ENCODE measurements around the gene TSSC4.
"Not testable (repeated sequence)": the region's sequence is repeated elsewhere in the genome, so short reads cannot be mapped to it uniquely, and the experiment has no call there.

The TSSC4 gene

GRCh38 chr11:2400069-2400761 lies at the start of gene TSSC4:
TSS of gene TSSC4 (plus strand) at chr11:2400750. CDS start at chr11:2402634, 1,884 bp downstream.
- no peak for TF ChIP-seq ZNF274 (IDR thresholded peaks at IDR 0.05; ENCODE audit: low read depth, low read length)
- peak within 1 kb of the TSS; percentile 73 for H3K4me3 ChIP-seq (ENCODE audit: low read length)

GRCh38 chr11:2351701-2352100 lies 48.8 kb upstream of the TSSC4 start:
- H3K4me3 ChIP-seq (ENCODE audit: low read length): no peak overlapping the region
- no peak for TF ChIP-seq ZNF274 (IDR thresholded peaks at IDR 0.05; ENCODE audit: low read depth, low read length)

- no peak overlapping the region for H3K4me3 ChIP-seq (ENCODE audit: low read length)
- TF ChIP-seq ZNF274 (IDR thresholded peaks at IDR 0.05; ENCODE audit: low read depth, low read length): no peak
Observed at GRCh38 chr11:2352420-2352819, 48.1 kb upstream of the TSSC4 start.

- TF ChIP-seq ZNF274 (IDR thresholded peaks at IDR 0.05; ENCODE audit: low read depth, low read length): no peak
- no peak overlapping the region for H3K4me3 ChIP-seq (ENCODE audit: low read length)
Observed at GRCh38 chr11:2355000-2355644, 45.4 kb upstream of the TSSC4 start.

- no peak overlapping the region for H3K4me3 ChIP-seq (ENCODE audit: low read length)
- no peak for TF ChIP-seq ZNF274 (IDR thresholded peaks at IDR 0.05; ENCODE audit: low read depth, low read length)
Observed at GRCh38 chr11:2357246-2357645, 43.3 kb upstream of the TSSC4 start.

GRCh38 chr11:2357651-2358050 lies 42.9 kb upstream of the TSSC4 start:
- not testable (repeated sequence) for H3K4me3 ChIP-seq (ENCODE audit: low read length)

GRCh38 chr11:2358754-2359442 lies 41.7 kb upstream of the TSSC4 start:
- TF ChIP-seq ZNF274 (IDR thresholded peaks at IDR 0.05; ENCODE audit: low read depth, low read length): no peak

GRCh38 chr11:2359557-2359956 lies 41.0 kb upstream of the TSSC4 start:
- no peak for TF ChIP-seq ZNF274 (IDR thresholded peaks at IDR 0.05; ENCODE audit: low read depth, low read length)
- no peak overlapping the region for H3K4me3 ChIP-seq (ENCODE audit: low read length)

More at GRCh38 chr11:2358754-2359442, 41.7 kb upstream of the TSSC4 start:
- no peak overlapping the region for H3K4me3 ChIP-seq (ENCODE audit: low read length)

GRCh38 chr11:2360081-2360642 lies 40.4 kb upstream of the TSSC4 start:
- H3K4me3 ChIP-seq (ENCODE audit: low read length): no peak overlapping the region
- TF ChIP-seq ZNF274 (IDR thresholded peaks at IDR 0.05; ENCODE audit: low read depth, low read length): no peak

GRCh38 chr11:2361565-2361964 lies 39.0 kb upstream of the TSSC4 start:
- no peak overlapping the region for H3K4me3 ChIP-seq (ENCODE audit: low read length)
- TF ChIP-seq ZNF274 (IDR thresholded peaks at IDR 0.05; ENCODE audit: low read depth, low read length): no peak

GRCh38 chr11:2362414-2362813 lies 38.1 kb upstream of the TSSC4 start:
- H3K4me3 ChIP-seq (ENCODE audit: low read length): no peak overlapping the region
- no peak for TF ChIP-seq ZNF274 (IDR thresholded peaks at IDR 0.05; ENCODE audit: low read depth, low read length)

GRCh38 chr11:2363130-2363529 lies 37.4 kb upstream of the TSSC4 start:
- H3K4me3 ChIP-seq (ENCODE audit: low read length): no peak overlapping the region
- TF ChIP-seq ZNF274 (IDR thresholded peaks at IDR 0.05; ENCODE audit: low read depth, low read length): no peak

GRCh38 chr11:2363577-2364370 lies 36.8 kb upstream of the TSSC4 start:
- H3K4me3 ChIP-seq (ENCODE audit: low read length): no peak overlapping the region
- TF ChIP-seq ZNF274 (IDR thresholded peaks at IDR 0.05; ENCODE audit: low read depth, low read length): no peak

- H3K4me3 ChIP-seq (ENCODE audit: low read length): not testable (repeated sequence)
Observed at GRCh38 chr11:2364386-2364785, 36.2 kb upstream of the TSSC4 start.
